Activated naive CD4-positive, alpha-beta T cell treated with anti-CD3 and anti-CD28 coated beads, Interleukin-2, amount 50 U/mL, for 72 hours (primary cell): ENCODE data around the gene CASK. TPM values are rescaled to one million over a fixed set of nuclear protein-coding genes. Genes with fewer than 3 reads are reported as not detected.
"Not testable (repeated sequence)": the region's sequence is repeated elsewhere in the genome, so short reads cannot be mapped to it uniquely, and the experiment has no call there.

ENCODE experiments used
- ATAC-seq, 2 donors: fragments of 150-1000 bp; cut with Tn5 transposase; 2 replicates each; pipeline ENCODE4 v1.10.0; 2021; ENCODE audit warnings: mild to moderate bottlenecking in 2 of 2, moderate library complexity in 2 of 2
- DNase-seq, 2 donors: peaks; one replicate each; pipeline ENCODE4 v3.0.0; 2021 to 2022; ENCODE audit warnings: low spot score in 2 of 2
- H3K27ac Mint-ChIP-seq, 2 donors: one replicate each; pipeline ENCODE4 v1.8.0; 2022; ENCODE audit warnings: mild to moderate bottlenecking in 2 of 2, mixed read lengths in 2 of 2
- H3K36me3 Mint-ChIP-seq, 2 donors: one replicate each; pipeline ENCODE4 v1.8.0; 2022; ENCODE audit warnings: mixed read lengths in 2 of 2
- H3K9me3 Mint-ChIP-seq, 2 donors: one replicate each; pipeline ENCODE4 v1.8.0; 2022; ENCODE audit warnings: mixed read lengths in 2 of 2
- total RNA-seq, 2 donors: library from RNA; stranded (reverse); gene quantifications; one replicate each; pipeline ENCODE4 v1.2.3, GENCODE V29; 2022

CASK gene
- total RNA-seq, 2 donors from 2014 or later = 18.1 to 18.4 TPM

DNA sequence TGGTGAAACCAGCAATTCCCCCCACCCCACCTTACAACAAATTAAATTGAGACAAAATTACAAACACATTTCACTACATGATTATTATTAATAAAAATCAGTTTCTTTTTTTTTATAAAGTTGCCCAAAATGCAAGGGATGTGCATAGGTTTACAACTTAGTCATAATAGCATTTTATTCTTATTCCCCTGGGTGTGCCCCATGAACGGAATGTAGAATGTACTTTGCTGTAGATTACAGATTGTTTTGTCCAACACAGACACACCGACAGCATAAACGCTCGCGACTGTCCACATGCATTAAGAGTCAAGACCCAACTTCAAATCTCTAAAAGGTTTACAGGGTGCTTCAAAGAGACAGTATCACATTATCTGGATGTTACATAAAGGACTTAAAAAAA lies 403.9 kb downstream of the CASK start:
- no peak for DNase-seq
- ATAC-seq = no peak
- H3K36me3 Mint-ChIP-seq = no peaks in the 10 kb centered on the region
- H3K27ac Mint-ChIP-seq = no peak overlapping the region
- no peaks in the 10 kb centered on the region for H3K9me3 Mint-ChIP-seq

DNA sequence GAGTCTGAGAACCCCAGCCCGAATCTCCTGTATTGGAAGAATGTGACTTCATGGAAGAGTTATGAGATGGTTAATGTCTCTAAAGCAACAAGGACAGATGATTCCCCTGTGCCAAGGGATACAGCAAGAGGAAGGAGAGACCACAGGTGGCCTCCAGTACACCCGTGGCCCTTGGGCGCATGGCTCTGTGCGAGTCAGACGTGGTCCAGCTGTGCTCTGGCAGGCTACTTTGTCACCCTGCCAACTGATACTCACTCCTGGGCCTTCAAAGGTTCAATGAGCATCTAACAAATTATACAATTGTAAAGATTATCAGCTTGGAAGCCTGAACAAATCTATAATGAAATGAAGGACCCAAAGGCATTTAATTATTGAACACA lies 404.5 kb downstream of the CASK start:
- Mint-ChIP-seq H3K9me3 (no peaks in the 10 kb centered on the region), H3K27ac (no peak overlapping the region), H3K36me3 (no peaks in the 10 kb centered on the region)
- ATAC-seq (no peak), DNase-seq (no peak)

- Mint-ChIP-seq H3K36me3 (no peaks in the 10 kb centered on the region), H3K9me3 (no peaks in the 10 kb centered on the region), H3K27ac (no peak overlapping the region)
- DNase-seq = peak in 1 of 2 donors; percentile 10
- ATAC-seq = peak; percentile 90 to 92
Measured at GRCh38 chrX:41518127-41518840, 405.1 kb downstream of the CASK start.

DNA sequence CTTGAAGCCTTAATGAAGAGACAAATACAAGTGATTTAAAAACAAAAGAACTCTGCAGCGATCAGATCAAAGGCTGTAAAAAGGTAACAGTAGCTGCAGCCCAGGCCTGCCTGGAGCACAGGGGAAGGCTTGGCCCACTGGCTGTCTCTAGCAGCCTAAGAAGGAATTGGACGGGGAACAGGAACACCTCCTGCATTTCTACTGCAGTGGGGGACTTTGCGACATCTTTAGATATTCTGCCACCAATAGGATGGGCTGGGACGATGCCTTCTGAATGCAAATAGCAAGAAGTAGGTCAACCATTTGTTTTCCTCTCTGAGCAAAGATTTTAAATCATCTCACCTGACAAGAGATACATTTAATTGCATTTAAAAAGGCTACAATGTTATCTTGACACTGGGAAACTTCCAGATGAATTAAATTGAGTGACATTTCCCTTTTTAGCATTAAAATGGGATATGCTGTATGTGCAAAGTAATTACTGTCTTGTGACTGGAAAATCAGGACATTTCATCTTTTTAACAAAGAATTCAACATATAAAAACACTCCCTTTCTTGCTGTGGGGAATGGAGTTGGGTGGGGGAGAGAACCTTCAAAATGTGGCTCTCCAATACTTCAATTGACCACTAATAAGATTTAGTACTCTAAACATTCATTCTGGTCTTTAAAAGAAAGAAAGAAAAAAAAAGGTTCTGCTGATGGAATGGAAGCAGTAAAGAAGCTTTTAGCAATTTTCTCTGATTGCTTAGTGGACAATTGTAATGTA lies 406.2 kb downstream of the CASK start:
- H3K9me3 Mint-ChIP-seq = no peaks in the 10 kb centered on the region
- no peaks in the 10 kb centered on the region for H3K36me3 Mint-ChIP-seq
- ATAC-seq (no peak), DNase-seq (no peak)
- H3K27ac Mint-ChIP-seq = no peak overlapping the region

GRCh38 chrX:41516456-41516855 lies 406.9 kb downstream of the CASK start:
- Mint-ChIP-seq H3K27ac (no peak overlapping the region), H3K9me3 (no peaks in the 10 kb centered on the region), H3K36me3 (no peaks in the 10 kb centered on the region)
- ATAC-seq (no peak), DNase-seq (no peak)

GRCh38 chrX:41515376-41515775 lies 408.0 kb downstream of the CASK start:
- Mint-ChIP-seq H3K9me3 (no peaks in the 10 kb centered on the region), H3K36me3 (no peaks in the 10 kb centered on the region), H3K27ac (no peak overlapping the region)
- DNase-seq (no peak), ATAC-seq (no peak)

DNA sequence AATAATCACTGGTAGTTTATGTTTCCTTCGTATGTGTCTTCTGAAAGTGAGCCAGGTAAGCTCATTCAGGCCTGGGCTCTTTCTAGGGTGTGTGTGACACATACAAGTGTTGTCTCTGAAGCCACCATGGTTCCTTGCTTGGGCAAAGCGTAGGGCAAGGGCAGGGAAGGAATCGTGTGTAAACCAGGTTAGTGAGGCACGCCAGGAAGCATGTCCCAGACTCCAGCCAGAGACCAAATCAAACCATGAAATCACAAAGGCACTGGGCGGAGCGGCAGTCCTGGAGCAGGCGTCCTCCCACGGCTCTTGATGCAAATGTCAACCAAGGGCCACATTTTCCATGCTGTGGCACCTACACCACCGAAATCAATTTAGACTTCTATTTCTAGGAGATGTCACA lies 409.2 kb downstream of the CASK start:
- no peak for ATAC-seq
- Mint-ChIP-seq H3K27ac (no peak overlapping the region), H3K36me3 (no peaks in the 10 kb centered on the region), H3K9me3 (no peaks in the 10 kb centered on the region)
- no peak for DNase-seq

GRCh38 chrX:41512853-41513252 lies 410.5 kb downstream of the CASK start:
- not testable (repeated sequence) for H3K36me3 Mint-ChIP-seq, H3K9me3 Mint-ChIP-seq, H3K27ac Mint-ChIP-seq, DNase-seq, ATAC-seq

DNA sequence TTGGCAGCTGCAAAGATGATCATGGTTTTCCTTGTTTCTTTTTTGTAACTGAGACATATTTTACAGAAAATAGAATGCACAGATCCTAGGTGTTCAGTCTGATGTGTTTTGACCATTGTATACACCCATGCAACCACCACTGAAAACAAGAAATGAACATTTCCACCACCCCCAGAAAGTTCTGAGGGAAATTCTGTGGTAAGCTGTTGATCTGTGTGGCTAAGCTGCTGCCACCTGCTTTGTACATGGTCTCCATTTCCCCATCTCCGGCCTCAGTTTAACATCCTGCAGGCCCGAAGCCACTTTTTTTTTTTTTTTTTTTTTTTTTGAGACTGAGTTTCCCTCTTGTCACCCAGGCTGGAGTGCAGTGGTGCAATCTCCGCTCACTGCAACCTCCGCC lies 411.0 kb downstream of the CASK start:
- Mint-ChIP-seq H3K9me3 (no peaks in the 10 kb centered on the region), H3K27ac (peak overlapping the region in 1 of 2 donors; percentile 85), H3K36me3 (no peaks in the 10 kb centered on the region)
- ATAC-seq (peak in 1 of 2 donors; percentile 95), DNase-seq (no peak)

DNA sequence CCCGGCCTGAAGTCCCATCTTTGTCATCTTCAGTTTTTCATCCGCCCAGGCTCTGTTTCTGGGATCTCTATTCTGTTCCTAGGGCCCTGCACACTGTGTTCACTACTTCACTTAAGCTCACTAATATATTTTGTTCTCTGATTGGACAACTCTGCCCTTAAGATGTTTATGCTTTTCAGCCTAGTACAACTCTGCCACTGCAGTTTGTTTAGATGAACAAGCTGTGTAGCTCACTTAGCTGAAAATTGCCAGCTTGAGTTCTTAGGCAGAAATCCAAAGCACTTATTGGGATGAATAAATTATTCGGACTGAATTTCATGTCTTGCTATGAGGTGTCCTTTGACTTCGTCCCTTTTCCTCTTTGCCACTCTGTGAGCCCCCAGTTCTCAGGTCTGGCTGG lies 415.4 kb downstream of the CASK start:
- no peaks in the 10 kb centered on the region for H3K9me3 Mint-ChIP-seq
- no peaks in the 10 kb centered on the region for H3K36me3 Mint-ChIP-seq
- DNase-seq (no peak), ATAC-seq (no peak)
- H3K27ac Mint-ChIP-seq = no peak overlapping the region

DNA sequence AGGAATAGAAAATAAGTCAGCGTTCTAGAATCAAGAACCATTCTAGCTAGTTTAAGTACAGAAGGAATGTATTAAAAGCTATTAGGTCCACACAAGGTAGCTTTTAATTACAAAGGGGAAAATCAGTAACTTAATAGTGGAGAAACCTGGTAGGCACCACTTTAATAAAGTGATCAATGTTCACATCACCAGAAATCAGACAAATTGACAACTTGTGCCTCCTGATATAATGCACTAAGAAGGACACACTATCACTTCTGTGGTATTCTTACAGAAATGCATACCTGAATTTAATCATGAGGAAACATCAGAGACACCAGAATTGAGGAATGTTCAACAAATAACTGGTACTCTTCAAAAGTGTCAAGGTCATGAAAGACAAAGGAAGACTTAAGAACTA lies 421.4 kb downstream of the CASK start:
- Mint-ChIP-seq H3K27ac (no peak overlapping the region), H3K36me3 (peaks cover 0 to 5% of the 10 kb centered on the region in 2 donors), H3K9me3 (no peaks in the 10 kb centered on the region)
- ATAC-seq (no peak), DNase-seq (no peak)

GRCh38 chrX:41499984-41500383 lies 423.4 kb downstream of the CASK start:
- DNase-seq = no peak
- Mint-ChIP-seq H3K36me3 (peaks cover 0 to 5% of the 10 kb centered on the region in 2 donors), H3K27ac (no peak overlapping the region), H3K9me3 (no peaks in the 10 kb centered on the region)
- no peak for ATAC-seq

DNA sequence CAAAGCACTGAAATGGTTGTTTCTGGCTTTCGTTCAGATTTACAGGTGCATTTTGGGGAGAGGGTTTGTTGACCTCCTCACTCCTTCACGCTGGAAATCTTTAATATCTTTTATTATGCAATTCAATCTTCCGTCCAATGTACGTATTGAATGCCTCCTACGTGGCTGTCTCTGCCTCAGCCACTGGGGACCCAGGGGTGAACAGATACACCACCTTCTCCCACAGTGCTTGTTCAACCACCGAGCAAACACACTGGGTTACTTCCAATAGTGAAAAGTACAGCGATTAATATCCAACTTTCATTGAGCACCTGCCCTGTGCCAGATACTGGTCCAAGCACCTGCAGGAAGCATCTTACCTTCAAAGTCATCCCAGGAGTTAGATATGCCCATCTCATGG lies 424.2 kb downstream of the CASK start:
- H3K36me3 Mint-ChIP-seq = peaks cover 0 to 5% of the 10 kb centered on the region in 2 donors
- no peaks in the 10 kb centered on the region for H3K9me3 Mint-ChIP-seq
- no peak for ATAC-seq
- H3K27ac Mint-ChIP-seq = peak overlapping the region in 1 of 2 donors; percentile 22
- no peak for DNase-seq

- Mint-ChIP-seq H3K27ac (no peak overlapping the region), H3K9me3 (no peaks in the 10 kb centered on the region), H3K36me3 (no peaks in the 10 kb centered on the region)
- ATAC-seq = no peak
- no peak for DNase-seq
Measured at GRCh38 chrX:41491267-41492004, 431.9 kb downstream of the CASK start.

DNA sequence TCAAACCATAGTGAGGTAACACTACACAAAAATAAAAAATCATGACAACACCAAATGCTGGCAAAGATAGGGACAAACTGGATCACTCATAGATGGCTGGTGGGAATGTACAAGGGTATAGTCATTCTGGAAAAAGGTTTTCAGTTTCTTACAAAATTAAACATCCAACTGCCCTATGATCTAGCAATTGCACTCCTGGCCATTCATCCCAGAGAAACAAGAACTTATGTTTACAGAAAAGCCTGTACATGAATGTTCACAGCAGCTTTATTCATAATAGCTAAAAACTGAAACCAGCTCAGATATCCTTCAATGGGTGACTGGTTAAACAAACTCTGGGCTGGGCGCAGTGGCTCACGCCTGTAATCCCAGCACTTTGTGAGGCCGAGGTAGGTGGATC lies 432.9 kb downstream of the CASK start:
- H3K27ac Mint-ChIP-seq = no peak overlapping the region
- no peaks in the 10 kb centered on the region for H3K9me3 Mint-ChIP-seq

GRCh38 chrX:41482154-41482850 lies 441.1 kb downstream of the CASK start:
- Mint-ChIP-seq H3K27ac (no peak overlapping the region), H3K36me3 (no peaks in the 10 kb centered on the region), H3K9me3 (no peaks in the 10 kb centered on the region)
- DNase-seq = no peak
- no peak for ATAC-seq

More for the DNA sequence above, 432.9 kb downstream of the CASK start:
- no peak for ATAC-seq
- no peaks in the 10 kb centered on the region for H3K36me3 Mint-ChIP-seq
- DNase-seq = no peak
